ENCODE data around the gene OSBPL6. TPM values are rescaled to one million over a fixed set of nuclear protein-coding genes. Genes with fewer than 3 reads are reported as not detected.

The OSBPL6 gene
- total and polyA plus RNA-seq, 9 of the 15 experiments (the other 6 are each of a cell fraction or from before 2014, with no cell fraction given), result 3.4 to 12.7 (median 9.3) TPM

- no peak for TF ChIP-seq BCLAF1 (IDR thresholded peaks at IDR 0.05; ENCODE audit: borderline replicate concordance in 1 of 2, control insufficient read depth in 1 of 2, low read depth in 2 of 2, low read length in 1 of 2)
- no peak for TF ChIP-seq SIX5 (IDR thresholded peaks at IDR 0.05; ENCODE audit: borderline replicate concordance in 1 of 2, insufficient read depth in 1 of 2, low read depth in 1 of 2, low read length in 2 of 2)
- TF ChIP-seq ARID3B (CRISPR knock-in tag; IDR thresholded peaks at IDR 0.05; ENCODE audit: borderline replicate concordance), result no peak
- no peak for TF ChIP-seq ATF6 (CRISPR knock-in tag; IDR thresholded peaks at IDR 0.05)
- TF ChIP-seq TGIF2 (CRISPR knock-in tag; IDR thresholded peaks at IDR 0.05), result no peak
- no peak for TF ChIP-seq U2AF2 (optimal IDR thresholded peaks at IDR 0.05; ENCODE audit: low read depth, low read length)
- no peak for TF ChIP-seq RFX7 (CRISPR knock-in tag; IDR thresholded peaks at IDR 0.05)
- TF ChIP-seq PURB (CRISPR knock-in tag; IDR thresholded peaks at IDR 0.05; ENCODE audit: low read depth), result no peak
- TF ChIP-seq CBFB (CRISPR knock-in tag; IDR thresholded peaks at IDR 0.05), result no peak
- TF ChIP-seq AFF1 (IDR thresholded peaks at IDR 0.05; ENCODE audit: low read depth in 1 of 2, partially characterized antibody in 2 of 2), result no peak
- TF ChIP-seq HMBOX1 (IDR thresholded peaks at IDR 0.05), result peak; percentile 41
These were observed 81.3 kb downstream of the OSBPL6 start (continued) for GRCh38 chr2:178275600-178275999.
